Neuronal stem cell (in vitro differentiated cells): ENCODE results near the gene SF3B4.

Source experiments
- DNase-seq: peaks from one replicate; pipeline ENCODE4 v3.0.0-alpha.2; 2013; ENCODE audit warnings: low spot score
- H2AFZ ChIP-seq: one replicate; pipeline ENCODE4 v1.6.1; 2013; ENCODE audit warnings: mild to moderate bottlenecking, low read length, inconsistent platforms
- H2AK5ac ChIP-seq: 2 replicates; pipeline ENCODE4 v1.6.1; 2013; ENCODE audit warnings: low read depth, mild to moderate bottlenecking, inconsistent platforms, low read length, moderate library complexity, mixed read lengths
- H2BK120ac ChIP-seq: 2 replicates; pipeline ENCODE4 v1.6.1; 2013; ENCODE audit warnings: low read depth, mild to moderate bottlenecking, inconsistent platforms, low read length, moderate library complexity, mixed read lengths
- H2BK12ac ChIP-seq: one replicate; pipeline ENCODE4 v1.6.1; 2013; ENCODE audit warnings: low read length, inconsistent platforms
- H2BK15ac ChIP-seq: 2 replicates; pipeline ENCODE4 v1.6.1; 2013; ENCODE audit warnings: mild to moderate bottlenecking, low read length, inconsistent platforms, mixed read lengths
- H2BK5ac ChIP-seq: one replicate; pipeline ENCODE4 v1.6.1; 2013; ENCODE audit warnings: inconsistent platforms, mild to moderate bottlenecking, low read length, moderate library complexity
- H3K14ac ChIP-seq: one replicate; pipeline ENCODE4 v1.6.1; 2013; ENCODE audit warnings: low read length, inconsistent platforms
- H3K18ac ChIP-seq: 2 replicates; pipeline ENCODE4 v1.6.1; 2013; ENCODE audit warnings: low read length, inconsistent platforms
- H3K23ac ChIP-seq: 2 replicates; pipeline ENCODE4 v1.6.1; 2013; ENCODE audit warnings: low read depth, mild to moderate bottlenecking, mixed read lengths, low read length, inconsistent platforms; ENCODE audit not compliant: poor library complexity
- H3K27ac ChIP-seq: replicated peaks from 3 replicates; pipeline ENCODE4 v1.5.1; 2013; ENCODE audit warnings: low read length, inconsistent platforms
- H3K27me3 ChIP-seq, 3 experiments: 2 replicates each; pipeline ENCODE4 v1.6.1; 2013; ENCODE audit warnings: low read length in 3 of 3, mild to moderate bottlenecking in 2 of 3, inconsistent platforms in 1 of 3, low read depth in 1 of 3, mixed read lengths in 1 of 3, moderate library complexity in 1 of 3; ENCODE audit not compliant: control insufficient read depth in 3 of 3, insufficient read depth in 3 of 3
- H3K36me3 ChIP-seq, 2 donors: replicated peaks in 1 of 2; 2 replicates each; pipeline ENCODE4 v1.6.1; 2013; ENCODE audit warnings: low read length in 2 of 2; ENCODE audit not compliant: control insufficient read depth in 2 of 2, insufficient read depth in 2 of 2
- H3K4ac ChIP-seq: 2 replicates; pipeline ENCODE4 v1.6.1; 2013; ENCODE audit warnings: inconsistent platforms, mild to moderate bottlenecking, low read length, moderate library complexity
- H3K4me1 ChIP-seq, 2 donors: 1 replicate in 1 of 2; 2 replicates in 1 of 2; pipeline ENCODE4 v1.6.1; 2013; ENCODE audit warnings: low read length in 2 of 2, low read depth in 1 of 2; ENCODE audit not compliant: control insufficient read depth in 2 of 2, insufficient read depth in 1 of 2
- H3K4me2 ChIP-seq: one replicate; pipeline ENCODE4 v1.6.1; 2013; ENCODE audit warnings: mild to moderate bottlenecking, low read length, inconsistent platforms; ENCODE audit not compliant: insufficient read depth, poor library complexity, severe bottlenecking
- H3K4me3 ChIP-seq, 2 donors: 2 replicates each; pipeline ENCODE4 v1.5.1; 2013; ENCODE audit warnings: low read length in 2 of 2, mild to moderate bottlenecking in 2 of 2, inconsistent platforms in 1 of 2, moderate library complexity in 1 of 2
- H3K79me1 ChIP-seq: one replicate; pipeline ENCODE4 v1.6.1; 2013; ENCODE audit warnings: low read depth, mild to moderate bottlenecking, inconsistent platforms, low read length, moderate library complexity
- H3K9ac ChIP-seq: one replicate; pipeline ENCODE4 v1.6.1; 2013; ENCODE audit warnings: mild to moderate bottlenecking, low read depth, low read length, inconsistent platforms; ENCODE audit not compliant: poor library complexity
- H3K9me3 ChIP-seq, 2 donors: replicated peaks in 1 of 2; 2 replicates each; pipeline versions ENCODE3 to v1.6.1; 2013; ENCODE audit warnings: low read length in 2 of 2, mild to moderate bottlenecking in 2 of 2, inconsistent platforms in 1 of 2, low read depth in 1 of 2, mixed read lengths in 1 of 2, moderate library complexity in 1 of 2; ENCODE audit not compliant: control insufficient read depth in 2 of 2, insufficient read depth in 1 of 2
- H4K8ac ChIP-seq: one replicate; pipeline ENCODE4 v1.6.1; 2013; ENCODE audit warnings: low read depth, mild to moderate bottlenecking, inconsistent platforms, low read length, moderate library complexity
- H4K91ac ChIP-seq: one replicate; pipeline ENCODE4 v1.6.1; 2013; ENCODE audit warnings: low read length, low read depth, mild to moderate bottlenecking, inconsistent platforms; ENCODE audit not compliant: poor library complexity
- WGBS, 2 donors: extraction: QIAGEN DNeasy Blood & Tissue Kit; methylation state at CpG; one replicate each; pipeline ENCODE4 v1.1.7; 2013; ENCODE audit warnings: missing lambda C conversion rate in 2 of 2, mixed read lengths in 1 of 2; ENCODE audit not compliant: insufficient read length in 2 of 2, insufficient replicate concordance in 1 of 2; ENCODE audit errors: extremely low coverage in 2 of 2; 5-methylcytosine and 5-hydroxymethylcytosine counted together

Gene SF3B4

GRCh38 chr1:149929856-149930255 is 2.3 kb upstream of the SF3B4 start:
- Histone ChIP-seq H3K27ac (no peak overlapping the region), H2BK5ac (no peak overlapping the region), H4K91ac (no peak overlapping the region), H2BK12ac (no peak overlapping the region), H2AFZ (no peak overlapping the region), H3K23ac (no peak overlapping the region), H3K4me1 (peaks cover 8% of the 10 kb centered on the region in 2 donors), H3K27me3 (no peaks in the 10 kb centered on the region), H3K4ac (no peak overlapping the region), H3K36me3 (peaks cover 15 to 20% of the 10 kb centered on the region in 2 donors), H2BK15ac (no peak overlapping the region), H3K14ac (no peak overlapping the region), H3K9me3 (no peaks in the 10 kb centered on the region), H3K4me3 (no peak overlapping the region), H3K4me2 (no peak overlapping the region), H2AK5ac (peak overlapping the region; percentile 5), H3K9ac (no peak overlapping the region), H4K8ac (no peak overlapping the region), H3K18ac (no peak overlapping the region), H2BK120ac (no peak overlapping the region), H3K79me1 (peaks cover 5% of the 10 kb centered on the region)
- WGBS, 2 donors = no CpG with 5 or more reads among the region's 2 CpGs
- DNase-seq = no peak

GRCh38 chr1:149928401-149928724 is 760 bp upstream of the SF3B4 start:
- peak overlapping the region; percentile 89 for H3K27ac ChIP-seq
- no peak overlapping the region for H2AK5ac ChIP-seq
- WGBS, 2 donors = no CpG with 5 or more reads among the region's 1 CpG

GRCh38 chr1:149927056-149927562 is 494 bp downstream of the SF3B4 start:
- H3K4me3 ChIP-seq = peak overlapping the region; percentile 88 to 92
- no peak for DNase-seq
- H3K4ac ChIP-seq = no peak overlapping the region
- H2BK120ac ChIP-seq = no peak overlapping the region
- H3K36me3 ChIP-seq = peaks cover 27 to 47% of the 10 kb centered on the region in 2 donors
- H3K4me1 ChIP-seq = peaks cover 8% of the 10 kb centered on the region in 2 donors
- peak overlapping the region; percentile 66 for H3K18ac ChIP-seq
- no peak overlapping the region for H4K8ac ChIP-seq
- H2BK15ac ChIP-seq = no peak overlapping the region
- WGBS, 2 donors = no CpG with 5 or more reads among the region's 10 CpGs
- H2AK5ac ChIP-seq = no peak overlapping the region
- H3K9me3 ChIP-seq = no peaks in the 10 kb centered on the region
- H3K14ac ChIP-seq = no peak overlapping the region
- no peaks in the 10 kb centered on the region for H3K27me3 ChIP-seq
- peak overlapping the region; percentile 88 for H2AFZ ChIP-seq
- H3K4me2 ChIP-seq = peak overlapping the region; percentile 71
- H4K91ac ChIP-seq = no peak overlapping the region
- H3K27ac ChIP-seq = no peak overlapping the region
- peaks cover 5% of the 10 kb centered on the region for H3K79me1 ChIP-seq
- peak overlapping the region; percentile 94 for H3K9ac ChIP-seq
- no peak overlapping the region for H2BK12ac ChIP-seq
- no peak overlapping the region for H2BK5ac ChIP-seq
- H3K23ac ChIP-seq = no peak overlapping the region

More at GRCh38 chr1:149928401-149928724, 760 bp upstream of the SF3B4 start:
- Histone ChIP-seq H2AFZ (peak overlapping the region; percentile 37), H3K18ac (peak overlapping the region; percentile 39), H2BK5ac (no peak overlapping the region), H3K9me3 (no peaks in the 10 kb centered on the region), H2BK120ac (no peak overlapping the region), H3K23ac (no peak overlapping the region), H3K4me1 (peaks cover 8% of the 10 kb centered on the region in 2 donors), H3K4ac (no peak overlapping the region), H3K4me2 (peak overlapping the region; percentile 66), H3K4me3 (peak overlapping the region; percentile 88 to 92), H4K8ac (no peak overlapping the region), H3K36me3 (peaks cover 25 to 35% of the 10 kb centered on the region in 2 donors), H2BK15ac (no peak overlapping the region), H3K27me3 (no peaks in the 10 kb centered on the region), H3K9ac (peak overlapping the region; percentile 46), H3K79me1 (peaks cover 5% of the 10 kb centered on the region), H3K14ac (no peak overlapping the region), H2BK12ac (no peak overlapping the region), H4K91ac (no peak overlapping the region)
- DNase-seq = no peak

GRCh38 chr1:149926296-149926695 is 1.3 kb downstream of the SF3B4 start:
- Histone ChIP-seq H4K91ac (no peak overlapping the region), H3K4me1 (peaks cover 8% of the 10 kb centered on the region in 2 donors), H3K4me3 (peak overlapping the region in 1 of 2 donors; percentile 88), H2BK15ac (no peak overlapping the region), H3K9me3 (no peaks in the 10 kb centered on the region), H3K18ac (no peak overlapping the region), H3K14ac (no peak overlapping the region), H3K79me1 (peaks cover 5% of the 10 kb centered on the region), H2BK120ac (no peak overlapping the region), H3K27me3 (no peaks in the 10 kb centered on the region), H3K27ac (no peak overlapping the region), H3K23ac (no peak overlapping the region), H4K8ac (no peak overlapping the region), H3K36me3 (peaks cover 27 to 53% of the 10 kb centered on the region in 2 donors), H2BK12ac (no peak overlapping the region), H2BK5ac (no peak overlapping the region), H2AFZ (no peak overlapping the region), H2AK5ac (no peak overlapping the region), H3K4me2 (no peak overlapping the region), H3K4ac (no peak overlapping the region), H3K9ac (no peak overlapping the region)
- WGBS, 2 donors = no CpG with 5 or more reads among the region's 9 CpGs
- no peak for DNase-seq
